K562 (cell line): ENCODE results near the gene EIF4E2.

ENCODE experiments used
- BCL6 ChIP-seq: fragments of 250-450 bp; sonication (Bioruptor Pico); IDR thresholded peaks from 2 replicates; pipeline ENCODE4 v1.4.0; 2020
- CHD4 ChIP-seq: fragments of 200-600 bp; sonication (generic); IDR thresholded peaks from 3 replicates; pipeline ENCODE4 v1.6.1; 2012; ENCODE audit warnings: low read depth, mild to moderate bottlenecking, mixed read lengths, low read length, inconsistent platforms; ENCODE audit not compliant: insufficient read depth, insufficient replicate concordance, poor library complexity, severe bottlenecking
- CTCF ChIP-seq, 3 experiments: IDR thresholded peaks in 2 of 3; conservative IDR thresholded peaks in 1 of 3; 2 replicates each; pipeline ENCODE4 v1.5.1; 2011 to 2012; ENCODE audit warnings: low read length in 3 of 3, mild to moderate bottlenecking in 3 of 3, control low read depth in 2 of 3, improper control_type of control experiment in 1 of 3, inconsistent platforms in 1 of 3, low read depth in 1 of 3, mixed read lengths in 1 of 3, moderate library complexity in 1 of 3; ENCODE audit not compliant: insufficient read depth in 2 of 3
- FOXM1 ChIP-seq, 2 experiments: fragments of 450-650 bp in 1 of 2; sonication (generic) in 1 of 2; formaldehyde crosslinking in 1 of 2; IDR thresholded peaks; 2 replicates each; pipeline versions ENCODE4 v1.6.1 to v1.9.0; 2017 to 2022; ENCODE audit warnings: low read depth in 2 of 2, mild to moderate bottlenecking in 2 of 2, missing genetic modification reagents in 1 of 2, moderate library complexity in 1 of 2
- MAFK ChIP-seq: IDR thresholded peaks from 2 replicates; pipeline ENCODE4 v1.6.1; 2011; ENCODE audit warnings: low read length, improper control_type of control experiment
- MXI1 ChIP-seq: IDR thresholded peaks from 2 replicates; pipeline ENCODE4 v1.6.1; 2011; ENCODE audit warnings: low read depth, mild to moderate bottlenecking, improper control_type of control experiment, low read length
- SNRNP70 ChIP-seq: fragments of 200-400 bp; formaldehyde crosslinking; optimal IDR thresholded peaks from 2 replicates; pipeline ENCODE3; 2017; ENCODE audit warnings: low read depth, low read length
- SRSF1 ChIP-seq: fragments of 200-400 bp; formaldehyde crosslinking; IDR thresholded peaks from 2 replicates; pipeline ENCODE4 v1.6.1; 2017; ENCODE audit warnings: mild to moderate bottlenecking, low read depth, low read length, moderate library complexity
- THRA ChIP-seq: fragments of 450-650 bp; IDR thresholded peaks from 2 replicates; pipeline ENCODE4 v1.6.1; 2017; ENCODE audit warnings: mild to moderate bottlenecking, moderate library complexity
- ZNF76 ChIP-seq: fragments of 250-450 bp; sonication (Bioruptor Pico); IDR thresholded peaks from 2 replicates; pipeline ENCODE4 v1.4.0; 2020; ENCODE audit warnings: mild to moderate bottlenecking, moderate library complexity, borderline replicate concordance
- TF ChIP-seq, protein P1 (sequence below): fragments of 450-650 bp; IDR thresholded peaks from 2 replicates; pipeline ENCODE4 v1.6.1; 2018; ENCODE audit warnings: mild to moderate bottlenecking, low read depth; ENCODE audit not compliant: partially characterized antibody

DNA sequence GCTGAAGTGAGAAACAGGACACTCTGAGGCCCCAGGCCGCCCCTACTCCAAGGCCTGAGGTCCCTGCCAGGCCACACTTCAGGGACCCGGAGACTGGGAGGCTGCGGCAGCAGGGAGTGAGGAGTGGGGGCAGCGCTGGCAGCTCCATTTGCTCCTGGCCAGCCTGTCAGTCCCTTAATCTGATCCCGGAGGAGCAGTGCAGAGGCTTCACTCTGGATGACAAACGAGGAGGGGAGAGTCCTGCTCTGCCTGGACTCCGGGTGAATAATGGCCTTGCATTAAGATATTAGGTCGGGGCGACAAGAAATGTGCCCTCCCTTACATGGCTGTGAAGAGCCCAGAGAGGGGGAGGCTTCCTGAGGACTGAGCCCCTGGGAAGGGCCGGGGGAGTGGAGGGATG lies 44.6 kb upstream of the EIF4E2 start:
- TF ChIP-seq CTCF (IDR thresholded peaks at IDR 0.05 in 2 of 3, conservative IDR thresholded peaks at IDR 0.05 in 1 of 3; ENCODE audit: insufficient read depth in 2 of 3, low read depth in 1 of 3, low read length in 3 of 3) (no peak), BCL6 (CRISPR knock-in tag) (no peak), SRSF1 (no peak), FOXM1 (IDR thresholded peaks at IDR 0.05; ENCODE audit: low read depth) (no peak), FOXM1 (CRISPR knock-in tag; IDR thresholded peaks at IDR 0.05; ENCODE audit: low read depth) (no peak), THRA (no peak), ZNF76 (CRISPR knock-in tag) (no peak), CHD4 (no peak), SNRNP70 (no peak), MAFK (no peak), MXI1 (no peak)
- TF ChIP-seq, protein P1, sequence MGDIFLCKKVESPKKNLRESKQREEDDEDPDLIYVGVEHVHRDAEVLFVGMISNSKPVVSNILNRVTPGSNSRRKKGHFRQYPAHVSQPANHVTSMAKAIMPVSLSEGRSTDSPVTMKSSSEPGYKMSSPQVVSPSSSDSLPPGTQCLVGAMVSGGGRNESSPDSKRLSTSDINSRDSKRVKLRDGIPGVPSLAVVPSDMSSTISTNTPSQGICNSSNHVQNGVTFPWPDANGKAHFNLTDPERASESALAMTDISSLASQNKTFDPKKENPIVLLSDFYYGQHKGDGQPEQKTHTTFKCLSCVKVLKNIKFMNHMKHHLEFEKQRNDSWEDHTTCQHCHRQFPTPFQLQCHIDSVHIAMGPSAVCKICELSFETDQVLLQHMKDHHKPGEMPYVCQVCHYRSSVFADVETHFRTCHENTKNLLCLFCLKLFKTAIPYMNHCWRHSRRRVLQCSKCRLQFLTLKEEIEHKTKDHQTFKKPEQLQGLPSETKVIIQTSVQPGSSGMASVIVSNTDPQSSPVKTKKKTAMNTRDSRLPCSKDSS: no peak
